Measurements from ENCODE around the gene RAMP3. TPM values are rescaled to one million over a fixed set of nuclear protein-coding genes. Genes with fewer than 3 reads are reported as not detected.

The RAMP3 gene
- total and polyA plus RNA-seq, 10 of the 15 experiments (the other 5 are each of a cell fraction or from before 2014, with no cell fraction given), result not detected

DNA sequence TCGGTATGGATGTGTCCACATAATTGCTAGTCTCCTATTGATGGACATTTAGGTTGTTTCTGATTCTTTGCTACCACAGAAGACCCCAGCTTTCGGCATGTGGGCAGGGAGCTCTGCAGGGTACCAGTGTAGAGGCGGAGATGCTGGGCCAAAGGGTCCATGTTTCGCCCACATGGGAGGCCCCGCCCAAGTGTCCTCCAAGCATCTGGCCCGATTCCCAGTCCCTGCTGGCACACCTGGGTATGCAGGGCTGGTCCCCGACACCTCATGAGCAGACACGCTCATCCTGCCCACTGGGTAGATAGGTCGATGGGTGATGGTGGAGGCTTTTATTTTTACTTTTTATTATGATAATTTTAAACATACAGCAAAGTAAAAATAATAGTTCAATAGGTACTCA is 26.7 kb upstream of the RAMP3 start:
- intact Hi-C loops (cut with micrococcal nuclease; ENCODE audit: unreplicated experiment) (no loop called here), in situ Hi-C loops (cut with MboI) (loop anchor here (10.0 kb wide), 1 partner anchor 156 kb away; the partner anchor contains the start of gene MYO1G)
- Histone ChIP-seq H3K9me3 (replicated peaks; ENCODE audit: control insufficient read depth, insufficient read depth, low read length) (no peaks in the 10 kb centered on the region), H3K79me2 (ENCODE audit: control insufficient read depth, insufficient read depth, low read length) (no peaks in the 10 kb centered on the region), H3K36me3 (ENCODE audit: control insufficient read depth in 2 of 2, insufficient read depth in 2 of 2, low read length in 1 of 2) (no peaks in the 10 kb centered on the region), H3K27ac (ENCODE audit: control insufficient read depth, insufficient read depth) (no peak overlapping the region), H2AFZ (ENCODE audit: control insufficient read depth, low read depth, low read length) (no peak overlapping the region), H3K27me3 (replicated peaks in 1 of 2; ENCODE audit: control insufficient read depth in 2 of 2, insufficient read depth in 2 of 2, low read length in 1 of 2) (no peaks in the 10 kb centered on the region), H4K20me1 (ENCODE audit: control insufficient read depth, insufficient read depth) (no peaks in the 10 kb centered on the region), H3K4me2 (ENCODE audit: control insufficient read depth, insufficient read depth) (no peak overlapping the region), H3K4me1 (ENCODE audit: control insufficient read depth, insufficient read depth, low read length) (no peaks in the 10 kb centered on the region), H3K4me3 (no peak overlapping the region), H3K9ac (ENCODE audit: control insufficient read depth, insufficient read depth, low read length) (no peak overlapping the region)
- ChIA-PET RAD21 (ENCODE audit: unreplicated experiment) (interaction anchor here (0.7 kb wide), 1 partner anchor 211 kb away, joined by 3 read pairs; no protein-coding TSS in a partner anchor), CTCF (interaction anchor here (1.4 kb wide), 1 partner anchor 157 kb away, joined by 4 read pairs; no protein-coding TSS in a partner anchor), POLR2A (no interaction called here), SMC1A (ENCODE audit: uncharacterized antibody, unreplicated experiment) (interaction anchor here (1.1 kb wide), 1 partner anchor 274 kb away, joined by 3 read pairs; no protein-coding TSS in a partner anchor)
- no peak for TF ChIP-seq HCFC1 (IDR thresholded peaks at IDR 0.05; ENCODE audit: low read length)
- DNase-seq (ENCODE audit: low read depth, low spot score), result no peak
- FAIRE-seq, result no peak
- no TSS peak for BruUV-seq (replicated peaks)
- no peak for ATAC-seq
- WGBS (ENCODE audit: insufficient coverage, insufficient replicate concordance, low lambda C conversion rate, missing lambda C conversion rate), result 54% methylated on average over 9 of the region's 9 CpGs

DNA sequence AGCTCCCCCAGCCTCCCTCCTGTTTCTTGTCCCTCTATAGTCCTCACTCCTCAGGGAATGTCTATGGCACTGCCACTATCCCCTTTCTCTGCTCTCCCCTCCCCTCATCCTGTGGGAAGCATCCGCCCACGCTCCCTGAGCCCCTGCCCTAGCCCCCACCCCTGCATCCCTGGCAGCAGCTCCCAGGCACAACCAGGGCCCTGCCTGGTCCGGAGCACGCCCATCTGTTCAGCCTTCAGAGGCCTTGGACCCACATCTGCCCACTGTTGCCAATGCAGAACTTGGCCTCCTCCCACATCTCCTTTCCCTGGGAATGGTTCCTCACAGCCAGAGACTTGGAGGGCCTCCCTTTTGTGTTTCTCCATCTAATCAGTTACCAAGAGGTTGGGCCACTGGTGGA is 25.7 kb upstream of the RAMP3 start:
- no peaks in the 10 kb centered on the region for H3K36me3 ChIP-seq (ENCODE audit: control insufficient read depth in 2 of 2, insufficient read depth in 2 of 2, low read length in 1 of 2)
- WGBS (ENCODE audit: insufficient coverage, insufficient replicate concordance, low lambda C conversion rate, missing lambda C conversion rate), result 28% methylated on average over 4 of the region's 4 CpGs
- no peak overlapping the region for H3K27ac ChIP-seq (ENCODE audit: control insufficient read depth, insufficient read depth)
- H3K27me3 ChIP-seq (replicated peaks in 1 of 2; ENCODE audit: control insufficient read depth in 2 of 2, insufficient read depth in 2 of 2, low read length in 1 of 2), result no peaks in the 10 kb centered on the region
- no peaks in the 10 kb centered on the region for H4K20me1 ChIP-seq (ENCODE audit: control insufficient read depth, insufficient read depth)
- TF ChIP-seq ZSCAN29 (IDR thresholded peaks at IDR 0.05), result no peak
- TF ChIP-seq, protein P1, sequence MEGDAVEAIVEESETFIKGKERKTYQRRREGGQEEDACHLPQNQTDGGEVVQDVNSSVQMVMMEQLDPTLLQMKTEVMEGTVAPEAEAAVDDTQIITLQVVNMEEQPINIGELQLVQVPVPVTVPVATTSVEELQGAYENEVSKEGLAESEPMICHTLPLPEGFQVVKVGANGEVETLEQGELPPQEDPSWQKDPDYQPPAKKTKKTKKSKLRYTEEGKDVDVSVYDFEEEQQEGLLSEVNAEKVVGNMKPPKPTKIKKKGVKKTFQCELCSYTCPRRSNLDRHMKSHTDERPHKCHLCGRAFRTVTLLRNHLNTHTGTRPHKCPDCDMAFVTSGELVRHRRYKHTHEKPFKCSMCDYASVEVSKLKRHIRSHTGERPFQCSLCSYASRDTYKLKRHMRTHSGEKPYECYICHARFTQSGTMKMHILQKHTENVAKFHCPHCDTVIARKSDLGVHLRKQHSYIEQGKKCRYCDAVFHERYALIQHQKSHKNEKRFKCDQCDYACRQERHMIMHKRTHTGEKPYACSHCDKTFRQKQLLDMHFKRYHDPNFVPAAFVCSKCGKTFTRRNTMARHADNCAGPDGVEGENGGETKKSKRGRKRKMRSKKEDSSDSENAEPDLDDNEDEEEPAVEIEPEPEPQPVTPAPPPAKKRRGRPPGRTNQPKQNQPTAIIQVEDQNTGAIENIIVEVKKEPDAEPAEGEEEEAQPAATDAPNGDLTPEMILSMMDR (IDR thresholded peaks at IDR 0.05 in 2 of 3, conservative IDR thresholded peaks at IDR 0.05 in 1 of 3; ENCODE audit: control insufficient read depth in 2 of 3, extremely low read depth in 1 of 3, insufficient read depth in 1 of 3, low read depth in 3 of 3, low read length in 3 of 3), result no peak
- TF ChIP-seq ZNF217 (IDR thresholded peaks at IDR 0.05), result no peak
- TF ChIP-seq, protein P2, sequence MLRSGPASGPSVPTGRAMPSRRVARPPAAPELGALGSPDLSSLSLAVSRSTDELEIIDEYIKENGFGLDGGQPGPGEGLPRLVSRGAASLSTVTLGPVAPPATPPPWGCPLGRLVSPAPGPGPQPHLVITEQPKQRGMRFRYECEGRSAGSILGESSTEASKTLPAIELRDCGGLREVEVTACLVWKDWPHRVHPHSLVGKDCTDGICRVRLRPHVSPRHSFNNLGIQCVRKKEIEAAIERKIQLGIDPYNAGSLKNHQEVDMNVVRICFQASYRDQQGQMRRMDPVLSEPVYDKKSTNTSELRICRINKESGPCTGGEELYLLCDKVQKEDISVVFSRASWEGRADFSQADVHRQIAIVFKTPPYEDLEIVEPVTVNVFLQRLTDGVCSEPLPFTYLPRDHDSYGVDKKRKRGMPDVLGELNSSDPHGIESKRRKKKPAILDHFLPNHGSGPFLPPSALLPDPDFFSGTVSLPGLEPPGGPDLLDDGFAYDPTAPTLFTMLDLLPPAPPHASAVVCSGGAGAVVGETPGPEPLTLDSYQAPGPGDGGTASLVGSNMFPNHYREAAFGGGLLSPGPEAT (IDR thresholded peaks at IDR 0.05; ENCODE audit: low read depth), result no peak
- no peak for TF ChIP-seq SMARCA5 (IDR thresholded peaks at IDR 0.05)
- no peak for TF ChIP-seq JUND (IDR thresholded peaks at IDR 0.05; ENCODE audit: low read depth, low read length)
- TF ChIP-seq, protein P3, sequence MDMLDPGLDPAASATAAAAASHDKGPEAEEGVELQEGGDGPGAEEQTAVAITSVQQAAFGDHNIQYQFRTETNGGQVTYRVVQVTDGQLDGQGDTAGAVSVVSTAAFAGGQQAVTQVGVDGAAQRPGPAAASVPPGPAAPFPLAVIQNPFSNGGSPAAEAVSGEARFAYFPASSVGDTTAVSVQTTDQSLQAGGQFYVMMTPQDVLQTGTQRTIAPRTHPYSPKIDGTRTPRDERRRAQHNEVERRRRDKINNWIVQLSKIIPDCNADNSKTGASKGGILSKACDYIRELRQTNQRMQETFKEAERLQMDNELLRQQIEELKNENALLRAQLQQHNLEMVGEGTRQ (IDR thresholded peaks at IDR 0.05; ENCODE audit: borderline replicate concordance, low read depth, low read length), result no peak
- no peak overlapping the region for H3K4me2 ChIP-seq (ENCODE audit: control insufficient read depth, insufficient read depth)
- CTCF ChIA-PET, result no interaction called here
- no peak overlapping the region for H3K9ac ChIP-seq (ENCODE audit: control insufficient read depth, insufficient read depth, low read length)
- no peak overlapping the region for H2AFZ ChIP-seq (ENCODE audit: control insufficient read depth, low read depth, low read length)
- H3K4me1 ChIP-seq (ENCODE audit: control insufficient read depth, insufficient read depth, low read length), result no peaks in the 10 kb centered on the region
- no peaks in the 10 kb centered on the region for H3K79me2 ChIP-seq (ENCODE audit: control insufficient read depth, insufficient read depth, low read length)
- H3K4me3 ChIP-seq, result no peak overlapping the region
- SMC1A ChIA-PET (ENCODE audit: uncharacterized antibody, unreplicated experiment), result no interaction called here
- FAIRE-seq, result no peak
- intact Hi-C loops (cut with micrococcal nuclease; ENCODE audit: unreplicated experiment) (no loop called here), in situ Hi-C loops (cut with MboI) (loop anchor here (10.0 kb wide), 1 partner anchor 157 kb away; the partner anchor contains the start of gene MYO1G)
- H3K9me3 ChIP-seq (replicated peaks; ENCODE audit: control insufficient read depth, insufficient read depth, low read length), result no peaks in the 10 kb centered on the region
- POLR2A ChIA-PET, result no interaction called here
- no peak for DNase-seq (ENCODE audit: low read depth, low spot score)
- ATAC-seq, result no peak
- BruUV-seq (replicated peaks), result no TSS peak
- RAD21 ChIA-PET (ENCODE audit: unreplicated experiment), result interaction anchor here (1.0 kb wide), 1 partner anchor 275 kb away, joined by 4 read pairs; no protein-coding TSS in a partner anchor

All from GM12878 (cell line).